Keratinocyte (primary cell): ENCODE results near the gene ARHGDIG. TPM values are rescaled to one million over a fixed set of nuclear protein-coding genes. Genes with fewer than 3 reads are reported as not detected.

Source experiments
- DNase-seq: peaks from one replicate; pipeline ENCODE4 v3.0.0-alpha.2; 2011; ENCODE audit warnings: low read depth, missing footprints, low spot score
- FAIRE-seq: peaks from 2 replicates; lab custom pipeline; 2011; peaks lifted over from hg19 to GRCh38; lab: Jason Lieb, UNC
- H2AFZ ChIP-seq: 2 replicates; pipeline ENCODE4 v1.6.0; 2012; ENCODE audit warnings: low read length, control low read depth, inconsistent platforms; ENCODE audit not compliant: control insufficient read depth
- H3K27ac ChIP-seq: 2 replicates; pipeline ENCODE4 v1.5.1; 2011; ENCODE audit warnings: low read length; ENCODE audit not compliant: control insufficient read depth, insufficient read depth
- H3K27me3 ChIP-seq: 3 replicates; pipeline ENCODE4 v1.6.0; 2011; ENCODE audit warnings: low read length; ENCODE audit not compliant: control insufficient read depth, insufficient read depth; ENCODE audit errors: extremely low read depth
- H3K36me3 ChIP-seq, 2 experiments: 2 replicates in 1 of 2; 3 replicates in 1 of 2; pipeline ENCODE4 v1.5.1; 2011; ENCODE audit warnings: low read length in 2 of 2, mild to moderate bottlenecking in 1 of 2; ENCODE audit not compliant: control insufficient read depth in 2 of 2, insufficient read depth in 2 of 2; ENCODE audit errors: extremely low read depth in 1 of 2
- H3K4me1 ChIP-seq: 3 replicates; pipeline ENCODE4 v1.5.1; 2011; ENCODE audit warnings: low read length; ENCODE audit not compliant: control insufficient read depth, insufficient read depth; ENCODE audit errors: extremely low read depth
- H3K4me2 ChIP-seq: 3 replicates; pipeline ENCODE4 v1.6.0; 2011; ENCODE audit warnings: low read depth, low read length; ENCODE audit not compliant: control insufficient read depth, insufficient read depth; ENCODE audit errors: extremely low read depth
- H3K4me3 ChIP-seq, 3 experiments: fragments of 200-600 bp in 1 of 3; sonication (generic) in 1 of 3; 2 replicates in 2 of 3; 3 replicates in 1 of 3; pipeline ENCODE4 v1.5.1; 2011 to 2016; ENCODE audit warnings: low read length in 3 of 3, mild to moderate bottlenecking in 3 of 3, control low read depth in 2 of 3, inconsistent platforms in 1 of 3, low read depth in 1 of 3, mixed read lengths in 1 of 3, mixed run types in 1 of 3, moderate library complexity in 1 of 3; ENCODE audit not compliant: control insufficient read depth in 2 of 3, insufficient read depth in 2 of 3; ENCODE audit errors: extremely low read depth in 1 of 3
- H3K79me2 ChIP-seq: 2 replicates; pipeline ENCODE4 v1.6.0; 2012; ENCODE audit warnings: low read length; ENCODE audit not compliant: control insufficient read depth, insufficient read depth
- H3K9ac ChIP-seq: 3 replicates; pipeline ENCODE4 v1.6.0; 2011; ENCODE audit warnings: low read length; ENCODE audit not compliant: control insufficient read depth, insufficient read depth; ENCODE audit errors: extremely low read depth
- H3K9me1 ChIP-seq: 3 replicates; pipeline ENCODE4 v1.6.0; 2011; ENCODE audit warnings: low read length; ENCODE audit not compliant: control insufficient read depth, insufficient read depth; ENCODE audit errors: extremely low read depth
- H3K9me3 ChIP-seq: 2 replicates; pipeline ENCODE4 v1.5.1; 2012; ENCODE audit warnings: low read depth, low read length; ENCODE audit not compliant: control insufficient read depth
- H4K20me1 ChIP-seq: 3 replicates; pipeline ENCODE4 v1.6.0; 2011; ENCODE audit warnings: low read length; ENCODE audit not compliant: control insufficient read depth, insufficient read depth; ENCODE audit errors: extremely low read depth
- EZH2 ChIP-seq: IDR thresholded peaks from one replicate; pipeline ENCODE4 v1.6.1; 2012; ENCODE audit warnings: inconsistent platforms, mild to moderate bottlenecking, low read length, moderate library complexity
- dilution Hi-C: fragments of 300-500 bp; cut with MboI; formaldehyde crosslinking; loops from one replicate; pipeline ENCODE4 v1.7.0; 2020; ENCODE audit warnings: low sequenced_read_pairs; ENCODE audit not compliant: extremely low pct_ligation_motif_present
- polyA plus RNA-seq, 5 experiments: library from polyadenylated mRNA; depleted of rRNA in 3 of 5; stranded (reverse) in 3 of 5; stranded (forward) in 1 of 5; unstranded in 1 of 5; fragments of >200 nt; gene quantifications; 1 replicate in 1 of 5; 2 replicates in 3 of 5; 3 replicates in 1 of 5; pipeline versions ENCODE4 v1.2.1 to v1.2.3, GENCODE V29; 2011 to 2012; ENCODE audit warnings: missing spikeins in 2 of 5, low read depth in 1 of 5, low replicate concordance in 1 of 5
- TF ChIP-seq, protein P1 (sequence below), 3 experiments: IDR thresholded peaks in 1 of 3; conservative IDR thresholded peaks in 1 of 3; optimal IDR thresholded peaks in 1 of 3; 2 replicates in 2 of 3; 3 replicates in 1 of 3; pipeline versions ENCODE3 to v1.5.1; 2011; ENCODE audit warnings: low read length in 3 of 3, mild to moderate bottlenecking in 3 of 3, moderate library complexity in 2 of 3, control low read depth in 1 of 3, inconsistent platforms in 1 of 3; ENCODE audit not compliant: insufficient read depth in 2 of 3; ENCODE audit errors: extremely low read depth in 1 of 3

Gene ARHGDIG
- polyA plus RNA-seq, 1 donor (not counting 4 experiments of a cell fraction or from before 2014, with no cell fraction given) = 0.17 TPM

DNA sequence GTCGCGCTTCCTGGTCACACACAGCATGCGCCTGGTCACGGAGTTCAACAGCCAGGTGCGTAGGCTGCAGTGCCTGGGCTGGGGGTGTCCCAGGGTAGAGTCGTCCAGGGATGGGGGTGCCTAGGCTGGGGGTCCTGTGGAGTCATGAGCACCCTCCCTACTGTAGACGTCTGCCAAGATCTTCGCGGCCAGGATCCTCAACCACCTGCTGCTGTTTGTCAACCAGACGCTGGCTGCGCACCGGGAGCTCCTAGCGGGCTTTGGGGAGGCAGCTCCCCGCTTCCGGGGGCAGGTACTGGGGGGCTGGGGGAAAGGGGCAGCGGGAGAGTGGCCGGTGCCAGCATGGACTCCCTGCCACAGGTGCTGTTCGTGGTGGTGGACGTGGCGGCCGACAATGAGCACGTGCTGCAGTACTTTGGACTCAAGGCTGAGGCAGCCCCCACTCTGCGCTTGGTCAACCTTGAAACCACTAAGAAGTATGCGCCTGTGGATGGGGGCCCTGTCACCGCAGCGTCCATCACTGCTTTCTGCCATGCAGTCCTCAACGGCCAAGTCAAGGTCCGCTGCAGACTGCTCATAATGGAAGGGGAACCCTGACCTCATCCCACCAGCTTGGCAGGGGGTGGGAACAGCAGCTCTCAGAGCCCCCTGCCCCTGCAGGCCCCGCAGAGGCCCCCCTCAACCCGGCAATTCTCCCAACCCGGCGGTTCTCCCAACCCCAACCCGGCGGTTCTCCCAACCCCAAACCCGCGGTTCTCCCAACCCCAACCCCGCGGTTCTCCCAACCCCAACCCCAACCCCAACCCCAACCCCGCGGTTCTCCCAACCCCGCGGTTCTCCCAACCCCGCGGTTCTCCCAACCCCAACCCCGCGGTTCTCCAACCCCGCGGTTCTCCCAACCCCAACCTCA, 5.0 kb downstream of the ARHGDIG start:
- peaks cover 4 to 17% of the 10 kb centered on the region in 2 experiments for H3K36me3 ChIP-seq
- H3K79me2 ChIP-seq = no peaks in the 10 kb centered on the region
- no peak overlapping the region for H3K9ac ChIP-seq
- no peak overlapping the region for H3K27ac ChIP-seq
- no peak overlapping the region for H3K4me2 ChIP-seq
- FAIRE-seq (no peak), DNase-seq (no peak)
- no peak for TF ChIP-seq EZH2
- TF ChIP-seq, protein P1, sequence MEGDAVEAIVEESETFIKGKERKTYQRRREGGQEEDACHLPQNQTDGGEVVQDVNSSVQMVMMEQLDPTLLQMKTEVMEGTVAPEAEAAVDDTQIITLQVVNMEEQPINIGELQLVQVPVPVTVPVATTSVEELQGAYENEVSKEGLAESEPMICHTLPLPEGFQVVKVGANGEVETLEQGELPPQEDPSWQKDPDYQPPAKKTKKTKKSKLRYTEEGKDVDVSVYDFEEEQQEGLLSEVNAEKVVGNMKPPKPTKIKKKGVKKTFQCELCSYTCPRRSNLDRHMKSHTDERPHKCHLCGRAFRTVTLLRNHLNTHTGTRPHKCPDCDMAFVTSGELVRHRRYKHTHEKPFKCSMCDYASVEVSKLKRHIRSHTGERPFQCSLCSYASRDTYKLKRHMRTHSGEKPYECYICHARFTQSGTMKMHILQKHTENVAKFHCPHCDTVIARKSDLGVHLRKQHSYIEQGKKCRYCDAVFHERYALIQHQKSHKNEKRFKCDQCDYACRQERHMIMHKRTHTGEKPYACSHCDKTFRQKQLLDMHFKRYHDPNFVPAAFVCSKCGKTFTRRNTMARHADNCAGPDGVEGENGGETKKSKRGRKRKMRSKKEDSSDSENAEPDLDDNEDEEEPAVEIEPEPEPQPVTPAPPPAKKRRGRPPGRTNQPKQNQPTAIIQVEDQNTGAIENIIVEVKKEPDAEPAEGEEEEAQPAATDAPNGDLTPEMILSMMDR (optimal IDR thresholded peaks at IDR 0.05 in 1 of 3, IDR thresholded peaks at IDR 0.05 in 1 of 3, conservative IDR thresholded peaks at IDR 0.05 in 1 of 3; ENCODE audit: extremely low read depth in 1 of 3, insufficient read depth in 2 of 3, low read length in 3 of 3) = no peak
- no peaks in the 10 kb centered on the region for H3K9me3 ChIP-seq
- no peaks in the 10 kb centered on the region for H3K9me1 ChIP-seq
- H4K20me1 ChIP-seq = no peaks in the 10 kb centered on the region
- no peak overlapping the region for H2AFZ ChIP-seq
- peaks cover 30% of the 10 kb centered on the region for H3K27me3 ChIP-seq
- no peak overlapping the region for H3K4me3 ChIP-seq
- no peaks in the 10 kb centered on the region for H3K4me1 ChIP-seq
- dilution Hi-C loops = no loop called here

DNA sequence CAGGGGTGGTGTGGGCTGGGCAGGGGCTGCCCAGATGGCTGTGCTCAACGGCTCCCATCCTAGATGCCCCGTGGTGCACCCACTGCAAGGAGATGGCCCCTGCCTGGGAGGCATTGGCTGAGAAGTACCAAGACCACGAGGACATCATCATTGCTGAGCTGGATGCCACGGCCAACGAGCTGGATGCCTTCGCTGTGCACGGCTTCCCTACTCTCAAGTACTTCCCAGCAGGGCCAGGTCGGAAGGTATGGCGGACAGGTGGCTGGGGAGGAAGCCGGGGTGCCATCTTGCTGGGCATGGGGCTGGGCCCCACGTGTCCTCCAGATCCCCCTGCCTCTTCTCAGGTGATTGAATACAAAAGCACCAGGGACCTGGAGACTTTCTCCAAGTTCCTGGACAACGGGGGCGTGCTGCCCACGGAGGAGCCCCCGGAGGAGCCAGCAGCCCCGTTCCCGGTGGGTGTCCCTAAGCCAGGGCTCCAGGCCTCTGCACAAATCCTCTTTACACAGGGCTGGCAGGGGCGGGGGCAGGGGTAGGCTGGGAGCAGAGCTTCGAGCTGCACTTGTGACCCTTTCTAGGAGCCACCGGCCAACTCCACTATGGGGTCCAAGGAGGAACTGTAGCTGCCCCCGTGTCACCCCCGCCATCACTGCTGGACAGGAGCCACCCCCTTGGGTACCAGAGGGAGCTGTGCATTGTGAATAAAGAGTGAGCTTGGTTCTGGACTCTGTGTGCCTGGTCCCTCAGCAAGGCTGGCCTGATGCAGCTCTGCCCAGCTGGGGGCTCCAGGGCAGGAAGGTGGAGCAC, 6.3 kb downstream of the ARHGDIG start:
- H3K79me2 ChIP-seq = no peaks in the 10 kb centered on the region
- no peak overlapping the region for H3K27ac ChIP-seq
- H3K9me3 ChIP-seq = no peaks in the 10 kb centered on the region
- H3K4me2 ChIP-seq = no peak overlapping the region
- peaks cover 4 to 21% of the 10 kb centered on the region in 2 experiments for H3K36me3 ChIP-seq
- peaks cover 18% of the 10 kb centered on the region for H3K27me3 ChIP-seq
- DNase-seq = no peak
- H2AFZ ChIP-seq = no peak overlapping the region
- no peak overlapping the region for H3K4me3 ChIP-seq
- no peaks in the 10 kb centered on the region for H3K4me1 ChIP-seq
- no peaks in the 10 kb centered on the region for H3K9me1 ChIP-seq
- no peaks in the 10 kb centered on the region for H4K20me1 ChIP-seq
- no peak for FAIRE-seq
- dilution Hi-C loops = no loop called here
- TF ChIP-seq EZH2 = no peak
- TF ChIP-seq, protein P1 (optimal IDR thresholded peaks at IDR 0.05 in 1 of 3, IDR thresholded peaks at IDR 0.05 in 1 of 3, conservative IDR thresholded peaks at IDR 0.05 in 1 of 3; ENCODE audit: extremely low read depth in 1 of 3, insufficient read depth in 2 of 3, low read length in 3 of 3) = no peak
- H3K9ac ChIP-seq = no peak overlapping the region
